HG02885 (cell line): Measurements from ENCODE around the gene NPC1.
A peak's percentile ranks its signal among the peaks of the same experiment; 100 is the strongest.
"Not testable (repeated sequence)": the region's sequence is repeated elsewhere in the genome, so short reads cannot be mapped to it uniquely, and the experiment has no call there.

ENCODE experiments used
- ATAC-seq: cut with Tn5 transposase; IDR thresholded peaks from one replicate; pipeline ENCODE4 v1.9.1; 2021; ENCODE audit warnings: mild to moderate bottlenecking; ENCODE audit not compliant: unreplicated experiment, poor library complexity

Gene NPC1

GRCh38 chr18:23498117-23498516 is 88.2 kb downstream of the NPC1 start:
- ATAC-seq = no peak

GRCh38 chr18:23495723-23496440 is 90.4 kb downstream of the NPC1 start:
- no peak for ATAC-seq

- no peak for ATAC-seq
Measured at GRCh38 chr18:23494992-23495391, 91.3 kb downstream of the NPC1 start.

GRCh38 chr18:23493654-23494053 is 92.7 kb downstream of the NPC1 start:
- ATAC-seq = no peak

GRCh38 chr18:23489586-23489985 is 96.7 kb downstream of the NPC1 start:
- ATAC-seq = not testable (repeated sequence)

GRCh38 chr18:23487738-23488570 is 98.4 kb downstream of the NPC1 start:
- ATAC-seq = peak; percentile 83

- no peak for ATAC-seq
Measured at GRCh38 chr18:23485386-23485785, 100.9 kb downstream of the NPC1 start.

GRCh38 chr18:23484561-23485182 is 101.6 kb downstream of the NPC1 start:
- ATAC-seq = no peak
